GM21526 (cell line): Measurements from ENCODE around the gene ARHGAP42.

Experiments used
- ATAC-seq: cut with Tn5 transposase; IDR thresholded peaks from one replicate; pipeline ENCODE4 v1.9.1; 2021; ENCODE audit warnings: moderate library complexity; ENCODE audit not compliant: unreplicated experiment, low FRiP score

The ARHGAP42 gene

DNA sequence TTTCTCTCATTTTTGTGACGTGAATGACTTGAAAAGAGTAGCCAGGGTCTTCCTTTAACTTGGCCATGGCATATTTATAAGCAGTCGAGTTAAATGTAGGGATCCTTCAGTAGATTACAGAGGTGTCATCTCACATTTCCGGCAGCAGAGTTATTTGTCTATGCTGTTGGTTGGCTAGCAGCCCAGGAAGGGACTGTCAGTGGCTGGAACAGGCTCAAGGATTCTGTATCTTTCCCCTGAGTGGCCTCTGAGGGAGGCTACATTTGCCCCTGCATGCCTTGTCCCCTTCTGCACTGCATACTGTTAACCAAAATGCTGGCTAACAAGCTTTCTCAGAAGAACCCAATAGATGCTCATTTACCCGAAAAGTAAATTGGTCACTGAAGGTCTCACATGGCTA, 254.9 kb downstream of the ARHGAP42 start:
- ATAC-seq: no peak

GRCh38 chr11:100948936-100949335, 261.8 kb downstream of the ARHGAP42 start:
- no peak for ATAC-seq

DNA sequence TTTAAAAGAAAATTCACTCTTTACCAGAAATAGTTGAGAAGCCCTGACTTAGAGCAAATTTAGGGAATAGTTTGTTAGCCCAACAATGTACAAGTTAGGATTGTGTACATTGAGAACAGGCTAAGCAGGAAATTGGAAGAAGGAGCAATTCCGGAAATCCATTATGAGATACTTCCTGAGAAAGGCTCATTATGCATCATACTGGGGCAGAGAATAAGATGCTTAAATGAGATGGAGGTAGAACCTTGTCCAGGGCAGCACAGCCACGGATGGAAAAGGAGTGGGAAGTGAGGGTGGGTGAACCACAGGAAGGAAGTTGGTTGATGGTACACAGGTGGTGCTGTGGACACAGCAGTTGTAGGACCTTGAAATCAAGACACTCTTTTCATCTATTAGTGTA, 262.4 kb downstream of the ARHGAP42 start:
- no peak for ATAC-seq

- ATAC-seq: no peak
These were observed 268.2 kb downstream of the ARHGAP42 start for GRCh38 chr11:100955318-100955717.

DNA sequence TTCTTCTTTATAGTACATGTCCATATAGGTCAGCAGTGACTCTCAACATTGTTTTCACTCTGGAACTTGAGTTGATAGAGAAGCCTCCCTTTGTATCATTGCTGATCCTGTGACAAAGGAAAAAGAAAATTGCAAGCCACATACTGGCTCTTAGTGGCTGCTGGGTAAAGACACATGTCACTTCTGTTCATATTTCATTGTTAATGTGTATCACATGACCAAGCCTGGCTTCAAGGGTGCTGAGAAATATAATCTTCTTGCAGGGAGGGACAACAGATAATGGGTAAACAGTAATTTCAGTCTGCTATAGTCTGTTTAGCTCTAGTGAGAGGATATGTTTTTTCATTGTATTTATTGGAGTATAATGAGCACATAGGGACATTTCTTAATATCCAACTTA, 269.3 kb downstream of the ARHGAP42 start:
- ATAC-seq: no peak

- ATAC-seq: no peak
These were observed 270.4 kb downstream of the ARHGAP42 start for GRCh38 chr11:100957499-100957898.

- ATAC-seq: no peak
These were observed 274.5 kb downstream of the ARHGAP42 start for GRCh38 chr11:100961633-100962032.

- ATAC-seq: no peak
These were observed 276.3 kb downstream of the ARHGAP42 start for GRCh38 chr11:100963375-100963774.

DNA sequence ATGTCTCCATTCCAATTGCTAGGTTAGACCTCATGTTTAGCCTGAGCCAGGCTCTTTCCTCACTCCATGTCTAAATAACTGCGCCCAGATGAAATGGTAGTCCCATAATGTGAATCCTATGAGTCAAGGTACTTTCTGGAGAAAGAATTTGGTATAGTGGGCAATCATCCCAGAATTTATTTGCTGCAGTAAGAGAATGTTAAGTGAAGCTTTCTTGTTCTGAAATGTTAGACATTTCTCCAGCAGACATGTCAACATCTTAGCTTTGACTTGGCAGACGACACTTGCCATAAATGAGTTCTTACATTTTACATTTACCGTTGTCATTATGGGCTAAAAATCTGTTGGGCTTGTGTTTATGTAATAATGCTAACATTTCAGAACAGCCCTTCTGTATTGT, 277.3 kb downstream of the ARHGAP42 start:
- no peak for ATAC-seq

- ATAC-seq: no peak
These were observed 278.3 kb downstream of the ARHGAP42 start for GRCh38 chr11:100965346-100965745.

- ATAC-seq: no peak
These were observed 279.3 kb downstream of the ARHGAP42 start for GRCh38 chr11:100966366-100966765.

- ATAC-seq: no peak
These were observed 281.9 kb downstream of the ARHGAP42 start for GRCh38 chr11:100969008-100969407.

DNA sequence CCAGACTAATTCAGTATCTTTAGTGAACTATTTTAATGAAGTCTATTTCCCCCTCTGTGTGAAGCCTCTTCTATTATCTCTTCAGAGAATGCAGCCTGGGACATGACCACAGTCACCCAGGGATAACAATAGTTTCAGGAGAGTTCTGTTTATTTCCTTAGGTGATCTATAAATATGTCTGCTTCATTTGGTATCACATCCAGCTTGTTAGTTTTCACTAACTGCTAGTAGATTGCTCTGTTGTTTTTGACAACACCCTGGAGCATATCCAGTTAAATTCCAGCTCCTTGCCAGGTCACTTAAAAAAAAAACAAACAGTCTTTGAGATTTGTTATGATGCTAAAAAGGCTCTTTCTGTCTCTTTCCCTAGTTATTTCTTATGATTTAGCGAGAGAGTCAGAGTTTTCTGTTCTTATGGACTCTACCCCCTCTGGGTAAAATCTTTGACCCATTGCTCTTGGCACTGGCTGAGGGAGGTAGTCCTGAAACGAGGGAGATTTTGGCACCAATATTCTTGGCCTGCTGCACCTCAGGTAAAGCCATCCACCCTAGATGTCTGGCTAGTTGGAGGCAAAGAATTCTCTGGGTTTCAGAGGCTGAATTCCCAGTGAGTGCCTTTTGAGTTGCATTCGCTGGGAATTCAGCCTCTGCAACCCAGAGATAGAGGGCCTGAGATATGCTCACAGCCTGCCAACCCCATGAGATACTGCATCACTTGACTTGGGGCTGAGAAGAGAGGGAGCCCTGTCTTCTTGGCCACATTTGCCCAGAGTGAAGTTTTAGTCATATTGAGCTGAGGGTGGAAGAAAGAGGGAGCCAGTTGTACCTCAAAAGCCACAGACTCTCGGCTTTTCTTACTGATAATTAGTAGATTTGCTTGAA, 283.4 kb downstream of the ARHGAP42 start:
- ATAC-seq: no peak

DNA sequence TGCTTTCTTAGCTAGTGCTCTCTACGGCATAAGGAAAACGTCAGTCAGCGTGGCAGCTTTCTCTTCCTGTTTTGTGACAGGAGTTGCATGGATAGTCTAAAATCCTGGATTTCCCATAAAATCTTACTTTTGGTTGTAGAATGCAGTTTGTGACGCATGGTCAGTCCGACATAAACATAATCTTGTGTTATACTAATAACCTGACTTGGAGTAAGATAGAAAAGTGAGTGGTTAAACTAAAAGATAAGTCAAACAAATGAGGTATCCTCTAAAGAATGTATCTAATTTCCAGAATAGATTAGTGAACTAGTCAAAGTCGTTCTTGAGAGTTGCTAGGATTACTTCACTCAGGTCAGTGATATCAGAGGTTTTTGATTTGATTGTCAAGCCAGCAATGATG, 285.0 kb downstream of the ARHGAP42 start:
- no peak for ATAC-seq

- ATAC-seq: no peak
These were observed 291.4 kb downstream of the ARHGAP42 start for GRCh38 chr11:100978442-100978841.

DNA sequence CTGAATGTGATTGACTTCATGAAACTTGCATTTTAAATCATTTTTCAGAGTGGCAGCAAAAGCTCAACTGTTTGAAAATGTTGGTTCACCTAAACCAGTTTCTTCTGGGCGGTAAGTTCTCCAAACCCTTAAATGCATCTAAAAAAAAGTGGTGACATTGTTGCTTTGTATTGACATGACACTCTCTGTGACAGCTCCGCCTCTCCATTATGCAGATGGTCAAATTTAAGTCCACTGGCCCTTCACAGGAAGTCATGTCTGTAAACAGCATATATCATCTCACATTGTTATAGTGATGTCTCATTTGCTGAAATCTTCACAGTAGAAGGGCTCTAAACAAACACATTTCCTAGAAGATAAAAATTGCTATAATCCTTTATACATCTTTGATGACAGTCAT, 291.9 kb downstream of the ARHGAP42 start:
- ATAC-seq: no peak

- no peak for ATAC-seq
These were observed 293.1 kb downstream of the ARHGAP42 start for GRCh38 chr11:100980156-100980555.

- ATAC-seq: no peak
These were observed 294.2 kb downstream of the ARHGAP42 start for GRCh38 chr11:100981196-100981824.

DNA sequence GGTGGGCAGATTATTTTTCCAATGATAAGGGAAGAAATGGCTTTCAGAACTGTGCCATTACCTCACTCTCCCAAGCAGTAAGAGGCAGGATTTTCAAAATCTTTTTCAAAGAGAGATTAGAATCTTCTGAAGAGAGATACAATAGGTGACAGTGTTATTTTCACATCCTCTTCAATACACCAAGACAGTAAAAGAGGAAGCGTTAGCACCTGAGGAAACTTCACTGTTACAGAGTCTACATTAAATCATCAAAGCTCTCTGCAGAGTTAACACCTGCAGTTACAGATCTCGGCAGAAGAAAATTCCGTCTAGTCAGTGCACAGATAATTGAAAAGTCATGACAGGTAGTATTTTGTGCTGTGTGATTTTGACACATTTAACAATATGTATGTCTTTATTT, 297.6 kb downstream of the ARHGAP42 start:
- ATAC-seq: peak; percentile 93

DNA sequence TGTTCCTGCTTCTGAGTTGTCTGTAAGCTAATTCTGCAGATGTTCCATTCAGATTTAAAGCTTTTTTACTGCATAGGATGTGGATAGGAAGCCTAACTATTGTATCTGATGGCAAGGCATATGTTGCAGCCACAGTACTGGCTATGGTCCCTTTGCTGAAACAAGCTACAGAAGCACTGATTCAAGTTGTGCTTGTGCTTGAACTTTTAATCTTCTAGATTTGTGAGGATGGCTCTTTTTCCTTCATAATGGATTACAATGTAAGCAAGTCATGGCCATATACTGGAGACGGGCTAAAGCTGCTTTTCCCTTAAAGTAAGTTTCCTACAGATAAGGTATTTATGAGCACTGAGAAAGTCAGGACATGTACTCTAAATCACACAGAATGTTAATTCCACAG, 303.8 kb downstream of the ARHGAP42 start:
- ATAC-seq: no peak

DNA sequence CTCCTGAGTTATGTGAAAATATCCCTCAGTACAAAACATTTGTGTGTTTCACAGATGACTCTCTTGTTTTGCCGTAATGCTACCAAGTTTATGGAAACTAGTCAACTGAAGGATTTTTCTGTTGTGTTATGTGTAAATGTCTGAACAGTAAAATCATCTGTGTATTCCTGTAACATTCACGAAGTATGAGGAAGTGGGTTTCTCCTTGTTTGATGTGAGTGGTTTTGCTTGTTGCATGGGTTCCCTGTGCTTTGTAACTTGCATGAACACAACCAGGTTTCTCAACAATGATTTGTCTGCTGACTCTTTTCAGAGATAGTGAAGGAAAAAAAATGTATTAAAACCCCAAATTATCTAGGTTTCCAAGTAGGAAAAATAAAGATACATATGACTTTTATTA, 304.5 kb downstream of the ARHGAP42 start:
- ATAC-seq: no peak

DNA sequence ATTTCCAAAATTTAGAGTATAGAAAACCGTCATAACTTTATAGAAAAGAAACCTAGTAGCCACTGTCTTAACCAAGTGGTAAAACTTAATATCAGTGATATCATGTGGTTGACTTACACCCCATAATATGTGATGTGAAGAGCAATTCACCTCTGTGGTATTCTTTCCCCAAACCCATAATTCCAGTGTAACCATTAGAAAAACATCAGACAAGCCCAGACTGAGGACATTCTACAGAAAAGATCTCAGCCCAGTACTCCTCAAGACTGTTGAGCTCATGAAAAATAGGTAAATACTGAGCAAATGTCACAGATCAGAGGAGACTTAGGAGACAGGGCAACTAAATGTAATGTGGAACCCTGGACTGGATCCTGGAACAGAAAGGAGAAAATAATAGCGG, 307.9 kb downstream of the ARHGAP42 start:
- no peak for ATAC-seq
